ENCODE measurements around the gene LRRC8D.

GRCh38 chr1:89821322-89822108 is 683 bp downstream of the LRRC8D start:
- TF ChIP-seq ZNF274 (IDR thresholded peaks at IDR 0.05; ENCODE audit: low read depth, low read length): no peak
- no peak for TF ChIP-seq YY1 (IDR thresholded peaks at IDR 0.05; ENCODE audit: insufficient read depth, insufficient read length)
- TF ChIP-seq SUZ12 (IDR thresholded peaks at IDR 0.05; ENCODE audit: extremely low read depth, insufficient read depth, insufficient read length): no peak
